NCI-H524 (cell line): Measurements from ENCODE around the gene SEC14L1.

Experiments used
- DNase-seq, 2 experiments: peaks; one replicate each; lab custom pipeline; 2025; lab: John Stamatoyannopoulos, UW

The SEC14L1 gene

DNA sequence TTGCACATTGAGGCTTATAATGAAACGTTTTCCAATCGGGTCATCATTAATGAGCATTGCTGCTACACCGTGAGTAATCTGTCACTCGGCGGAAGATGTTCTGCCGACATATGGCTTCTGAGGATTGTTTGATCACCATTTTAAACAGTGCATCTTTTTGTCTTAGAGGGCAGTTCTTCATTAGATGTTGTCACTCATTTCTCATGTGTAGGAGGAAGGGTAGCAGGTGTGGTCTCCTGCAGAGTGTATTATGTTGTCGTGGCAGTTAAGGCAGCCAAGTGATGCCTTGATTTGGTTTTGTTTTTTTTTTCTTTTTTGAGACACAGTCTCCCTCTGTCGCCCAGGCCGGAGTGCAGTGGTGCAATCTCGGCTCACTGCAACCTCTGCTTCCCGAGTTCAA, 50.5 kb downstream of the SEC14L1 start:
- no peak for DNase-seq

DNA sequence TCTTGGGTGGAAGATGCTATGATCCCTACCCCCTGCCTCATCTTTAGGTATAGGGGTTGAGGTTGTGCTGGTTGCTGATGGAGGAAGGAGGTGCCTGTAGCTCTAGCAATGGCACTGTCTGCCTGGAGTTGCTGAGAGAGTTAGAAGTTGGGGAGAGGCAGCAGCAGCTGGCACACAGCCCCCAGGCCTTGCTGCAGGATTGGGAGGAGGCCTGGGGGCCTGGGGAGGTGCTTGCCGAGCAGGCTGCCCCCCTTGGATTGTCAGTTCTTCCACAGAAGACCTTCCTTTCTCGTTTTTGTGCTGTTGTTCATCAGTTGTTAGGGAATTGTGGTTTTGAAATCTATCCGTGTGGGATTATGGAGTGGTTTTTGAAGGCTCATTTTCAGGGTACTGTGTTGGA, 52.9 kb downstream of the SEC14L1 start:
- no peak for DNase-seq

DNA sequence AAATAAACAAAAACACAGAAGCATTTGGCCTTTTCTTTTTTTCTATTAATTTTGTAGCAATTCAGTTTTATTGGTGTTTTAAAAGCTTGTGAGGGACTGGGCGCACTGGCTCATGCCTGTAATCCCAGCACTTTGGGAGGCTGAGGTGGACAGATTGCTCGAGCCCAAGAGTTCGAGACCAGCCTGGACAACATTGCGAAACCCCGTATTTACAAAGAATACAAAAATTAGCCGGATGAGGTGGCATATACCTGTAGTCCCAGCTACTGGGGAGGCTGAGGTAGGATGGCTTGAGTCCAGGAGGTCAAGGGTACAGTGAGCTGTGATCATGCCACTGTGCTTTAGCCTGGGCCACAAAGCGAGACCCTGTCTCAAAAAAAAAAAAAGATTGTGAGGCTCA, 53.4 kb downstream of the SEC14L1 start:
- DNase-seq: no peak

DNA sequence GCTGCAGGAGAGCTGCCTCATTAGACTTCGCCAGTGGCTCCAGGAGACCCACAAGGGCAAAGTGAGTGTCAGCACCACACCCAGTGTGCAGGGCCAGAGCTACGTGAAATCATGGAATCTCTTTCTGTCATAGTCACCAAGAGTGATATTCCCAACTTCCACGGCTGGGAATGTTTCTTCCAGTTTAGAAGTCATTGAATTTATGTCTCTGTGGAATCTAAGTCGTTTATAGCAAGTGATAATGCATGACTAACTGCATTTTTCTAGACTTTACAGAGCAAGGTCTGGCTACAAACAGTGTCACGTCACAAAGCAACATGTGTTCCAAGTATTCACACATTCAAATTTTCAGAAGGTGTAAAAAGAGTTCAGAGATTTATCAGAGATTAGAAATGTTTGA, 55.5 kb downstream of the SEC14L1 start:
- no peak for DNase-seq

- no peak for DNase-seq
Observed at GRCh38 chr17:77197115-77197514, 56.3 kb downstream of the SEC14L1 start.

DNA sequence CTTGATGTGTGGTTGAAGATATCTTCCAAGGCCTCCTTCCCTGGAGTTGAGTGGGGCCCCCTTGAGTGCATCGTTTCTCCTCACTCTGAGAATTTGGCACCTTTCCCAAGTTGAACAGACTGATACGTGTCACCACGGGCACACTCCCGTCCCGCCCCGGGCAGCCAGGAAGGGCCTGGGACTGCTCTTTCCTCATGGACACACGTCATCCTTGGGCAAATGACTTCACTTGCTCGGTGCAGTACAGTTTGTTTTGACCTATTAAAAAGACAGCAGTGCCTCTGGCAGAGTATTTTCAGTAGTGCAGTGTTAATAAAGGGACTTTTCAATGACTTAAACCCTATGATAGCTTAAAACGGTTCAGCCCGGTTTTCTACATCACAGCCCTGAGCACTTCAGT, 59.9 kb downstream of the SEC14L1 start:
- DNase-seq: no peak

DNA sequence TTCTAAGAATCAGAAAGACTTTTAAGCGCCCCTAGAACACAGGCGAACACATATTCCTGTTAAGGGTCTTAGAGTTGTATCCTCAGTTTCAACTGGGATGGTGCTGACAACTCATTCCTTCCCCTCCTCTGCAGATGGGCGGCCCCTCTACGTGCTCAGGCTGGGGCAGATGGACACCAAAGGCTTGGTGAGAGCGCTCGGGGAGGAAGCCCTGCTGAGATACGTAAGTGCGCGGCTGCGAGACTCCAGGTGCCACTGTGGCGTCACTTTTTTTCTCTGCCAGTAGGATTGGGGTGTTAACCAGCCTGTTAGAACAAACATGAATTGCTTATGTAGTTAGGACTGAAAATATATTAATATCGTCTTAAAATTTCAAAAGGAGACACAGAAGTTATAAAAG, 62.7 kb downstream of the SEC14L1 start:
- DNase-seq: peak; percentile 28 to 60

GRCh38 chr17:77203846-77204245, 63.1 kb downstream of the SEC14L1 start:
- no peak for DNase-seq

DNA sequence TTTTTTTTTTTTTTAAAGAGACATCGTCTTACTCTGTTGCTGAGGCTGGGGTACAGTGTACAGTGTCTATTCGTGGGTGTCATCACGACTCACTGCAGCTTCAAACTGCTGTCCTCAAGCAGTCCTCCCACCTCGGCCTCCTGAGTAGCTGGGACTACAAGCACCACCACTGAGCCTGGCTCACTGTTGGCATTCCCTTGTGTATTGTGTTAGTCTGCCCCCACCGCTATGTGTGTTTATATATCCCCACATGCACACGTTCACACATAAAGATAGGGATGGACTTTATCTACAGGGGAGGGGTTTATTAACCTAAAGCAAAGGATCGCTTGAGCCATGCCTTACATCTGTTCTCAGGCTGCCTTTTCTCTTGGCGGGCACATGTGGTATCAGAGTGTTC, 63.8 kb downstream of the SEC14L1 start:
- DNase-seq: no peak

DNA sequence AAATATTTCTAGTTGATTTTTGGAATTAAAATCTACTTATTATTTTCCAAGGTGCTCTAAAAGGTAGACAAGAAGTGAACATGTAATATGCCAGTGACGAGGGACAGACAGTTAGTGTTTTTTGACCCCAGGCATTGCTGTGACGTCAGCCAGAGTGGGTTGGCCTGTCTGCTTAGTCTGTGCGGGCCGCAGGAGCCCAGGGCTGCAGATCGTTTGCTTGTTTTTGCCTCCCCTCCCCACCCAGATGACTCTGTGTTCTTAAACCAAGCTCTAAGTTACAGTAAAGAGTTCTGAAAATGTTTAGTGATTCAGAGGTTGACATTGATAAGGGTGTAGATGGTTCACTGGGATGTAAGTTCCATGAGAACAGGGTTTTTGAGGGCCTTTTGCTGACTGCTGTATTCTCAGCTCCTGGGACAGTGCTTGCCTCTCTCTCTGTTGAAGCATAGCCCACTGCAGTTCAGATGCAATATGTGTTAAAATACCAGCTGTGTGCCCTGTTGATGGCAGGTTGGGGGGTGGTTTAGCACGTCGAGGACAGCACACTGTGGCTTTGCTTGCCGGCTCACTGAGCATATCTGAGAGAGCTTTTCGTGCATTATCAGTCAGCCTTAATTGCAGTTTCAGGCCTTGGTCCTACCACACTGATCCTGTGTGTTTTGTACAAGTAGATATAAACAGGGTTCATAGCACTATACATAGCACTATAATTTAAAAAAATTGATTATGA, 64.8 kb downstream of the SEC14L1 start:
- no peak for DNase-seq

GRCh38 chr17:77206158-77206956, 65.6 kb downstream of the SEC14L1 start:
- DNase-seq: no peak

GRCh38 chr17:77207689-77208216, 67.0 kb downstream of the SEC14L1 start:
- DNase-seq: no peak

DNA sequence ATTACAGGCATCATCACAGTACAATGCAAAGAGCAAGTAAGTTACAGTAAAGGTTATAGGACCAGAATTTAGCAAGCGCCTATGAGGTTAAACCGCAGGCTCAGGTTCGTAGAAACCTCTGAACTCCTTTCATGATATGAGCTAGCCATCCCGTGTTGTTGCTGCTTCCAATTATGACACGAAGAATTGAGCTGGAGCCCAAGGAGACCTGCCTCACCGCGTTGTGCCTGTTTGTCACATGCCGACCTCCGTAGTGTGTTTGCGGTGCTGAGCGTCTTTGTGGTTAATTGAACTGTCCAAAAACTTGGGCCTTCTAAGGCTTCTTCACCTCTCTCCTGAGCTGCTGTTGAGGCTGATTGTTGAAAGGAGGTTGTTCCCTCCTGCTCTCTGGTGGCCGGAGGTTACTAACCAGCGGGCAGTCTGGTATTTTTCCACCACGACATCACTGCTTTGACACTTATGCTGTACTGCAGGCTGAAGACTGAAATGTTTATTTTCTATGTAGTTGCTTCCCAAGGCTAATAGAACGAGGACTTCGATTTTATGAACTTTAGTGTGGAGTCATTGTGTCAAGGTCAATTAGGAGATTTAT, 67.5 kb downstream of the SEC14L1 start:
- no peak for DNase-seq

- DNase-seq: no peak
Observed at GRCh38 chr17:77208856-77209255, 68.1 kb downstream of the SEC14L1 start.

DNA sequence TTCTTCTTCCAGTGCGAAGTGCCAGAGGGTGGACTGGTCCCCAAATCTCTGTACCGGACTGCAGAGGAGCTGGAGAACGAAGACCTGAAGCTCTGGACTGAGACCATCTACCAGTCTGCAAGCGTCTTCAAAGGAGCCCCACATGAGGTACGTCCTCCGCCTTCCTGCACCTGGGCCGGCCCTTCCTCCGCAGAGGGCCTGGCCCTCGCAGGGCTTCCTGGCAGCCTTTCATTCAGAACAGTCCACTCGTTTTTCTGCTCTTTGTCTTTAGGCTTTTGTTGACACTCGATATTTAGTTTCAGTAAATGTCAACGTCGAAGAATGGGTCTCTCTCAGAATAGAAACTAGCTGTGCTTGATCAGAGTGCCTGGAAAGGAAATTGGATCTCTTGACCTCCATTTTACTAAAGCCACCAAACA, 68.6 kb downstream of the SEC14L1 start:
- no peak for DNase-seq

- no peak for DNase-seq
Observed at GRCh38 chr17:77210331-77210730, 69.6 kb downstream of the SEC14L1 start.

DNA sequence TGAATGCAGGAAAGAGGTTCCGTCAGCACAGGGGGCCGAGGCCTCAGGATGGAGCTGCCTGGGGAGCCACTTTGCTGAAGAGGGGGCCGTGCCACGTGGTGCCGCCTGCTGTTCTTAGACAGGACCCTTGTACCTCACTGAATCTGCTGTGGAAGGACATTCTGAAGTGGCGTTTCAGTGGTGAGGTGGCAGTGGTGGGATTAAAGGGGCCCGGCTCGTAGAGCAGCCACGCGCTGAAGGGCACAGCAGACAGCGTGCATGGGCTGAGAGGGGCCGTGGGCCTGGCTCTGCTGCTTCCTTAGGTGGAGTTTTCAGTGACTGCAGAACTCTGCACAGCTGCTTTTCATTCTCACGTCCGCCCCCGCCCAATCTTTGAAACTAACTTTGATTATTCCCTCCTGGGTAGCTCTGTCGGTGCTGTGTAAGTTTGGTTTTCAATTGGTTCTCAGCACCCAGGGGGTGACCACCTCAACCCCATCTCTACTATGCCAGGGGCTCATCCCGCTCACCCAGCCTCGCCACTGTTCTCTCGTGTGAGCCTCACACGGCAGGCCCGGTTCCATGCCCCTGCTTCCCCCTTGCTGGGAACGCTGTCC, 70.3 kb downstream of the SEC14L1 start:
- DNase-seq: no peak

DNA sequence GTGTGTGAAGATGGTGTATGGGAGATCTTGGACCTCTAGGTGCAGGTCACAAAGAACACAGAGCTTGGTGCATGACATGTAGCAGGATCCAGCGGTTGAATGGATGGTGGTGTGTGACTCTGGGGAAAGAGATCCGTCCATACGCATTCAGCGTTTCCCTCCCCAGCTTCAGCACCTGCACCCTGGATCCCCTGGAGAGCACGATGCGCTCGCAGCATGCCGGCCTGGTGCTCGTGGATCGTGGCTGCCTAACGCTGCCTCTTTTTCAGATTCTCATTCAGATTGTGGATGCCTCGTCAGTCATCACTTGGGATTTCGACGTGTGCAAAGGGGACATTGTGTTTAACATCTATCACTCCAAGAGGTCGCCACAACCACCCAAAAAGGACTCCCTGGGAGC, 70.9 kb downstream of the SEC14L1 start:
- no peak for DNase-seq

GRCh38 chr17:77212081-77212832, 71.5 kb downstream of the SEC14L1 start:
- no peak for DNase-seq

DNA sequence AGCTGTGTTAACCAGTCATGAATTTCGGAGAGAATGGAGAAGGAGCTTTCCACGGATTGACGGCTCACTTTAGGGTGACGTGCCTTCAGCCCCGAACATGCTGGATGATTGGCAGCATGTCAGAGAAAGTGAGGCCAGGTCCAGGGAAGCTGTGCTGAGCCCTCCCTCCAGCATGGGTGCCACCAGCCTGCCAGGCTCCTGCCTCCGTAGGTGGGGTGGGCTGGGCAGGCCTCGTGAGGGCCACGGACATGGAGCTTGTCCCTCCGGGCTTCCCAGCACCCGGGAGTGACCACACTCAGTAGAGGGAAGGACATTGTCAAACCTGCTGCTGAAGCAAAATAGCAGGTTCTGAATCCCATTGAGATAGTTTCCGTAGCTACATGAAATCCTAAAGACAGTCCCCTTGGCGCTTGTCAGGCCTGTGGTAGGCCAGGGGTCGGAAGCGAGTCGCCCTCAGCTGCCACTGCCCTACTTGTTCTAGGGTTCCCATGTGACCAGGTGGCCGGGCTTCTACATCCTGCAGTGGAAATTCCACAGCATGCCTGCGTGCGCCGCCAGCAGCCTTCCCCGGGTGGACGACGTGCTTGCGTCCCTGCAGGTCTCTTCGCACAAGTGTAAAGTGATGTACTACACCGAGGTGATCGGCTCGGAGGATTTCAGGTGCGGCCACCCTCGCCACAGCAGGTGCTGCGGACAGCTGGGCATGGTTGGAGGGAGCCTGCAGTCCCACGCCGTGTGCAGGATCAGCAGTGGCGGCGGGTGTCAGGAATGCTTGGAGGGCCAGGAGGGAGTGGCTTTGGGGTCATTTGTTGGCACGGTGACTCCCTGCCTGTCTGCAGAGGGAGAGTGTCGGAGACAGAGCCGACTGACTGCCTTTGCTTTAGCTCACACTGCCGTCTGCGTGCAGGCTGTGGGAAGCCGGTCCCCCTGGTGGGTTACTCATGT, 72.3 kb downstream of the SEC14L1 start:
- DNase-seq: no peak

DNA sequence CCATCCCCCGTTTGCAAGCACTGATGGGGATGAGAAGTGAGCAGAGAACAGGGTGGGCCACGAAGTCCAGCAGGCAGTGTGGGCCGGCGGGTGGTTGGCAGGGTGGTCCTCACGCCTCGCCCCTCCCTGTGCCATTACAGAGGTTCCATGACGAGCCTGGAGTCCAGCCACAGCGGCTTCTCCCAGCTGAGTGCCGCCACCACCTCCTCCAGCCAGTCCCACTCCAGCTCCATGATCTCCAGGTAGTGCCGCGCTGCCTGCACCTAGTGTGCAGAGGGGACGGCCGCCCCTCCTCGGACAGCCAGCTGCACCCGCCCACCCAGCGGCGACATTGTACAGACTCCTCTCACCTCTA, 73.0 kb downstream of the SEC14L1 start:
- DNase-seq: no peak
